ENCODE data around the gene BMERB1.
"Not testable (repeated sequence)": the region's sequence is repeated elsewhere in the genome, so short reads cannot be mapped to it uniquely, and the experiment has no call there.

The BMERB1 gene

DNA sequence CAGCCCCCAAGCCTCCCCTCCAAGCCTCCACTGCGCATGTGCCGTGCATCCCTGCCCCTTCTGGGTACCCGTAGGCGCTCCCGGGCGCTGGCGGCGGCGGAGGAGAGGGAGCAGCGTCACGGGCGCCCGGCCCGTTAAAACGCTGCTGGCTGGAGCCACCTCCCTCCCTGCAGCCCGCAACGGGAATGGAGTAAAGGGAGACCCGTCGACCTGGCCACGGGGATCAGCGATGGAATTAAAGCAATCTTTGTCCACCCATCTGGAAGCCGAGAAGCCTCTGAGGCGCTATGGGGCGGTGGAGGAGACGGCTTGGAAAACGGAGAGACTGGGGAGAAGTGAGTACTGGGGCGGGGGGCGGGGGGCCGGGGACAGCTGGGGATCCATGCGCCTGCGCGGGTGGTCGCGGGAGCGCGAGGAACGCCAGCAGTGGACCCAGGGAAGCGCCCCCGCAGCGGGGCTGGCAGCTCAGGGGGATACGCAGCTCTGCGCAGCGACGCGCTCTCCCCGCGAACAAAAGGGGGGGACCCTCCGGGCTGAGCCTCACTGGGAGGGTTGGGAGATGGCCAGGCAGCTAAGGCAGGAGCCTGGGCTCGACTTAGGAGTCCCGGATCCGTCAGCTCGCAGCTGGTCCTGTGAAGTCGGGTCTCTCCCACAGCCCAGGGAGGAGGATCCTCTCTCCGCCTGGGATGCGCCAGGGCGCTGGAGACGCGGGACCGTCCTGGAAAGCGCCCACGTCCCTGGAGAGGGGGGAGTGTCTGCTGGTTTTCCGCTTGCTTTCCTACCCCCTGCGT lies at the start of gene BMERB1:
TSS of gene BMERB1 (plus strand) at position 164 of the 791 bp plus-strand sequence. CDS start at position 230, 66 bp downstream.
- DNase-seq (ENCODE audit: low read depth): no peak

DNA sequence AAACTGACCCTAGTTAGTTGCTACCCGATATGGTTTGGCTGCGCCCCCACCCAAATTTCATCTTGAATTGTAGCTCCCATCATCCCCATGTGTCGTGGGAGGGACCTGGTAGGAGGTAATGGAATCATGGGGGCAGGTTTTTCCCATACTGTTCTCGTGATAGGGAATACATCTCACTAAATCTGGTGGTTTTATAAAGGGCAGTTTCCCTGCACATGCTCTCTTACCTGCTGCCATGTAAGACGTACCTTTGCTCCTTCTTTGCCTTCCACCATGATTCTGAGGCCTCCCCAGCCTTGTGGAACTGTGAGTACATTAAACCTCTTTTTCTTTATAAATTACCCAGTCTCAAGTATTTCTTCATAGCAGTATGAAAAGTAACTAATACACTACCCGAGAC lies 46.3 kb upstream of the BMERB1 start:
- not testable (repeated sequence) for DNase-seq (ENCODE audit: low read depth)

DNA sequence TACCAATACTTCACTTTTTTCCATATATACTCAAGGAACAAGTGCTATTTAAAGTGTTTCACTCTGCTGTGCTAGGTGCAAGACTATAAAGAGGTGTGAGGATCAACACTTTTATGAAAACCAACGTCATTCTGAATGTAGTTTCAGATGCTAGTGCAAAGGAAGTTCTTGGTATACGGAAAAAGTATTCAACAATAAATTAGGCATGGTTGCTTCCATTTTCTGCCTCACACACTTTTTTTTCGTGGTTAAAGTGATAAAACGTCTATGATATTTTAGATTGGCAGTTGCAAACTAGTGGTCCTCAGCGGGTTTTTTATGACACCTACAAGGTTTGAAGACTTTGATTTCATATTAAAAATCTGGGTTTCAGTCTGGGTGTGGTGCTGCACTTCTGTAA lies 44.5 kb upstream of the BMERB1 start:
- not testable (repeated sequence) for DNase-seq (ENCODE audit: low read depth)

DNA sequence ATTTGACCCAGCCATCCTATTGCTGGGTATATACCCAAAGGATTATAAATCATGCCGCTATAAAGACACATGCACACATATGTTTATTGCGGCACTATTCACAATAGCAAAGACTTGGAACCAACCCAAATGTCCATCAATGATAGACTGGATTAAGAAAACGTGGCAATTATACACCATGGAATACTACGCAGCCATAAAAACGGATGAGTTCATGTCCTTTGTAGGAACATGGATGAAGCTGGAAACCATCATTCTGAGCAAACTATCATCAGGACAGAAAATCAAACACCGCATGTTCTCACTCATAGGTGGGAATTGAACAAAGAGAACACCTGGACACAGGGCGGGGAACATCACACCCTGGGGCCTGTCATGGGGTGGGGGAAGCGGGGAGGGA lies 41.4 kb upstream of the BMERB1 start:
- not testable (repeated sequence) for DNase-seq (ENCODE audit: low read depth)

DNA sequence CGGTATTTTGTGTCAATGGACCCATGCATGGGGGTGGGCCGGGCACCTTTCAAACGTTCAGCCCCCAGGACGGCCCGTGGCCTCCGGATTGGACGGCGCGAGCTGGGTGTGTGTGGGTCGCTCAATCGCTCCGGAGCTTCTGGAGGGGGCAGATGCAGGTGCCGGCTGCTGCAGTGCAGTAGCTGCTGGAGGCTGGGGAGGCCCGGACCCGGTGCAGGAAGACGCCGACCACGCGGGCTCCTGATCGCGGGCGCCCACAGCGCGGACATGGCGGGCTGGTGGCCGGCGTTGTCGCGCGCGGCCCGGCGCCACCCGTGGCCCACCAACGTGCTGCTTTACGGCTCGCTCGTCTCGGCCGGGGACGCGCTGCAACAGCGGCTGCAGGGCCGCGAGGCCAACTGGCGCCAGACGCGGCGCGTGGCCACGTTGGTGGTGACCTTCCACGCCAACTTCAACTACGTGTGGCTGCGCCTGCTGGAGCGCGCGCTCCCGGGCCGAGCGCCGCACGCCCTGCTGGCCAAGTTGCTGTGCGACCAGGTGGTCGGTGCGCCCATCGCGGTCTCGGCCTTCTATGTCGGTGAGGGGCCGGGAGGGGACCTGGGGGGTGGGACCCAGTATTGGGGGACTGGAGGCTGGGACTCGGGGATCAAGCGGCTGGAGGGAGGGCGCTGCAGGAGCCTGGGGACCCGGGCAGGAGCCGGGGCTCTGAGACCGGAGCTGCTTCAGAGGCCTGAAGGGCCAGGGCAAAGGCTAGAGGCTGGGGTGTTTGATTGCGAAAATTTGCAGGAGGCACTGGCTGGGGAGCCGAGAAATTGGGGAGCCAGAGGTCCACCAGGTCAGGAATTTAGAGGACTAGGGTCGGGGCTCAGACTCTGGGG lies 38.5 kb upstream of the BMERB1 start, which contains the start of gene MPV17L:
TSS of gene MPV17L (plus strand) at position 124 of the 878 bp plus-strand sequence. CDS start at position 268, 144 bp downstream.
- not testable (repeated sequence) for DNase-seq (ENCODE audit: low read depth)

DNA sequence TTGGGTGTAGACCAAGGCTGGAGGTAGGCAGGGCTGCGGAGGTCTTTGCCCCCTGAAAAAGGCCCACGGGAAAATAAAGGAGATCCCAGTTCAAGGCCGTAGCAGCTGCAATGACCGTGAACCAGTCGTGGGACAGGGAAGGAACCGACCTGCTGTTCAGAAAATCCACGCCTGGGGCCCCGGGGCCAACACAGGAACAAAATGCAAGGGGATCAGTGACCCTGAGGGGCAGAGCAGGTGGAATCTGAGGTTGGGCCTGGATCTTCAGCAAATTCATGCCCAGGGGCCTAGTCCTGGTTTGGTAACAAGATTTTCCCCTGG lies 37.9 kb upstream of the BMERB1 start:
- DNase-seq (ENCODE audit: low read depth): not testable (repeated sequence)

DNA sequence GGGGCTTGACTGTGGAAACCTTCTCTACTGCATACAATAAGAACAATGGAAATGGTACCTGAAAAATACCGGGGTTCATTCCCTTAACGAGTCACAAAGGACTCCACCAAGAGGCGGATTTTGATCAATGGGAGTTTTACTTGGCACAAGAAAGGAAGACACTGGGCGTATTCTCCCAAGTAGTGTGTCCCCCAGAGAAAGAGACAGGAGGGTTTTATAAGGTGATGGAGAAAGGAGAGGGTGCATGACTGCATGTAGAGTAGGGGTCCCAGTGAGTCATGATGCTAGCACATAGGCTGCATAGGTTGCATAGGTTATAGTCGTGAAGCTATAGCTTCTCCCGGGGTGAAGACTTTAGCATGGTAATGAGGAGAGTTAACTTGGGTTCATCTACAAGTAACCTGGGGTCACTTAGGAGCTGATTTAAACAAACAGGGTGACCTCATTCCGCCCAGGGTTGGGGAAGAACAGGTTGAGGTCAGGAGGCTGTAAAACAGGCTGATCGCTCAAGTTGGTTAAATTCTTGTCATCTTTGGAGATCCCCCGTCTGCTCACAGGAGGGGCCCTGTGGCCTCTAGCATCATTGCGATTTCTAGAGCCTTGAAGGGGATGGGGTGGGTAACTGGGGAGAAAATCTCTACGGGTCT lies 37.3 kb upstream of the BMERB1 start:
- no peak for DNase-seq (ENCODE audit: low read depth)

DNA sequence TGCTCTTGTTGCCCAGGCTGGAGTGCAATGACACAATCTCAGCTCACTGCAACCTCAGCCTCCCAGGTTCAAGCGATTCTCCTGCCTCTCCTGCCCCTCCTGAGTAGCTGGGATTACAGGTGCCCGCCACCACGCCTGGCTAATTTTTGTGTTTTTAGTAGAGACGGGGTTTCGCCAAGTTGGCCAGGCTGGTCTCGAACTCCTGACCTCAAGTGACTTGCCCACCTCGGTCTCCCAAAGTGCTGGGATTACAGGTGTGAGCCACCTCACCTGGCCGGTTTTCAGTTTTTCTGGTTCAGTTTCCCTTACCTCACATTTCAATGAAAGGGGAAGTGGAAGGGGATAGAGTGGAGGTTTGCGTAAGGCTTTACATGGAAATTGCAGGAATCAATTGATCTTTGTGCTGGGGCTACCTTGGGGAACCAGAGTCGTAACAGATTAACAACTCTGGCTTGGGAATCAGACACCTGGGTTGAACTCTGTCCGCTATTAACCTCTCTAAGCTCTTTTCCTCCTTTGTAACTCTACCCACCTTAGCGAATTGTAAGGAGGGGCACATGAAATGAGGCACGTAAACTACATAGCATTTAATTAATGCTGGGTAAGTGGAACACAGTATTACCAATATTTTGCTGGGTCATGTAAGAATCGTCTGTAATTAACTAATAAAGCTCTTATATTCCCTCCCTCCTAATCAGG lies 35.6 kb upstream of the BMERB1 start:
- DNase-seq (ENCODE audit: low read depth): no peak

DNA sequence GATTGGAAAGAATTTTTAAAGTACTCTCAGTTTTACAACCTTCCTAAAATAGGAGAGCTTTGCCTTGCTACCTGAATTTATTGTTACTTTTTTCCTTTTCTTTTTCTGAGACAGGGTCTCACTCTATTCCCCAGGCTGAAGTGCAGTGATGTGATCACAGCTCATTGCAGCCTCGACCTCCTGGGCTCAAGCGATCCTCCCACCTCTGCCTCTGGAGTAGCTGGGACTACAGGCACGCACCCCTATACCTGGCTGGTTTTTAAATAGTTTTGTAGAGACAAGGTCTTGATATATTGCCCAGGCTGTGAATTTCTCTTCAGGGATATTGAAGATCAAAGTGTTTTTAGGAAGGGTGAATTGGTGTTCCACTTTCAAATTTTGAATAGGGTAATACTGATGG lies 35.1 kb upstream of the BMERB1 start:
- no peak for DNase-seq (ENCODE audit: low read depth)

DNA sequence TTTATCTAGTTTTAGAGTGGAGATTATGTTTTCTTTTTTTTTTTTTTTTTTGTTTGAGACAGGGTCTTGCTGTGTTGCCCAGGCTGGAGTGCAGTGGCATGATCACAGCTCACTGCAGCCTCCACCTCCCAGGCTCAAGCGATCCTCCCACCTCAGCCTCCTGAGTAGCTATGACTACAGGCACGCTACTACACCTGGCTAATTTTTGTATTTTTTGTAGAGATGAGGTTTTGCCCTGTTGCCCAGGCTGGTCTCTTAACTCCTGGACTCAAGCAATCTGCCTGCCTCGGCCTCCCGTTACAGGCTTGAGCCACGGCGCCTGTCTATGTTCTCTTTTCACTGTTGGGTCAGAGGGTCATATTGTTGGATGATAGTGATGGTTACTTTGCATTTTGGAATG lies 34.1 kb upstream of the BMERB1 start:
- DNase-seq (ENCODE audit: low read depth): not testable (repeated sequence)

DNA sequence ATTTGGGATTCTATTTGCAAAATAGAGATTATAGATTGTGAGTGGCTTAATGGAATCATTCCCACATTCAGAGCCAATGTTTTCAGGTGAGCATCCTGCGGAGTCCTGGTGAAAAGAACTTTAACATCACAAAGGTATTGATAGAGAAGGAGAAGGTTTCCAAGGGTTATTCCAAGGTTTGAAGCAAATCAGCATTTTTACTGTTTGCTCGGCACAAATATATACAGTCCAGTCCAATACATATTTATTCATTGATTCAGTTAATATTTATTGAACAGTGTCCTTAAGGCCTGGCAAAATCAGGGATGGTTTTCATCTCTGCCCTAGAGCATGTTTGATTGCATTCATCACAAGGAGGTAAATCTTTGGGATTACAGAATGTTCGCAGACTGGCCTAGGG lies 32.4 kb upstream of the BMERB1 start:
- no peak for DNase-seq (ENCODE audit: low read depth)

DNA sequence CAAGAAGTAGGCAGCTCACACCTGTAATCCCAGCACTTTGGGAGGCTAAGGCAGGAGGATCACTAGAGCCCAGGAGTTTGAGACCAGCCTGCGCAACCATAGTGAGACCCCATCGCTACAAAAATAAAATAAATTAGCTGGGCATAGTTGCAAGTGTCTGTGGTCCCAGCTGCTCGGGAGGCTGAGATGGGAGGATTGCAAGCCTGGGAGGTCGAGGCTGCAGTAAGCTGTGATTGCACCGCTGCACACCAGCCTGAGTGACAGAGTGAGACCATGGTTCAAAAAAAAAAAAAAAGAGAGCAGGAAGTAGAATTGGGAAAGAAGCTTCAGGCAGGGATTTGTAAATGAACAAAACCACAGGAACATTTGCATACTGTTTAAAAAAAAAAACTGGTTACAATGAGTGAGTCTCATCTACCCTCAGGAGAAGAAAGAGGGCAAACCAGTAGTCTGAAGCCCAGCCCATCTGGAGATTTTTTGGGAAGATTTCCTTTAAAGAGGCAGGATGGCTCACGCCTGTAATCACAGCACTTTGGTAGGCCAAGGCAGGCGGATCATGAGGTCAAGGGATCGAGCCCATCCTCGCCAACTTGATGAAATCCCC lies 30.9 kb upstream of the BMERB1 start:
- DNase-seq (ENCODE audit: low read depth): no peak

DNA sequence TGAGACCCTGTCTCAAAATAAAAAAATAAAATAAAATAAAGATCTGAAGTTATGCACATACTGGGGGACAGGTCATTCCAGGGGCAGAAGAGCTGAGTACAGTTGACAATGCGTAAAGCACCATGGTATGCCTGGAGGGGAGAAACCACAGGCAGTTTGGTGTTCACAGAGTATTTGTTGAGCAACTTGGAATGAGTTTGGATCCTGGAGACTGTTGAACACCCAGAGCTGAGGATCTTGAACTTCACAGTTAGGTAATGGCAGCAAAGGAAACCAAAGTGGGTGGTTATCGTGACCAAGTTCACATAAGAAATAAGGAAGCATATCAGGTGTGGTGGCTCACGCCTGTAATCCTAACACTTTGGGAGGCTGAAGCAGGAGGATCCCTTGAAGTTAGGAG lies 30.3 kb upstream of the BMERB1 start:
- not testable (repeated sequence) for DNase-seq (ENCODE audit: low read depth)

DNA sequence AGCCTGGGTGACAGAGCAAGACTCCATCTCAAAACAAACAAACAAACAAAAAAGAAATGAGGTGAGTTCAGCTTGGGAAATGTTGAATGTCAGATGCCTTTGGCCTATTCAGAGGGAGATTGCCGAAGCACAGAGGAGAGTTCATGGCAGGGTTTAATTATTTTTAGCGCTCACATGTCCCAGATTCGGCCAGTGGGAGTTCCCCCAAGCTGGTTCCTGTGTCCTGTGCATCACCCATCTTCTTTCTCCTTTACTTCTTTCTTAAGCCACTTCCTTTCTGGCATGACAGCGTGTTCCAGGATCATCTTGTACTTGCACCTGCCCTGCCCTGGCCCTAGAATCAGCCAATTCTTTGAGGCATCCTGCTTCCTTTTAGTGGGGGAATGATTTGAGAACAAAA lies 29.6 kb upstream of the BMERB1 start:
- no peak for DNase-seq (ENCODE audit: low read depth)

DNA sequence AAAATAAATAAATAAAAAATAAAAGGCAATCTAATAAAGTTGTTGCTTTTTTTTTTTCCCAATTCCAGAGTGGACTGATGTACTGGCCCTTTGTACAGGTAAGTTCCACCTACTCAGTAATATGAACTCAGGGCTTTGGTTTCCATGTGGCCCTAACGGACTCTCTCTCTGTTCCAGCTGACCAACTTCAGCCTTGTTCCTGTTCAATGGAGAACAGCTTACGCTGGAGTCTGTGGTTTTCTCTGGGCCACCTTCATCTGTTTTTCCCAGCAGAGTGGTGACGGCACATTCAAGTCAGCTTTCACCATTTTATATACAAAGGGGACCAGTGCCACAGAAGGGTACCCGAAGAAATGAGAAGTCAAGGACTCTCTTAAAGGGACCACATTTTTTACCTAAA lies 26.6 kb upstream of the BMERB1 start:
- DNase-seq (ENCODE audit: low read depth): not testable (repeated sequence)

DNA sequence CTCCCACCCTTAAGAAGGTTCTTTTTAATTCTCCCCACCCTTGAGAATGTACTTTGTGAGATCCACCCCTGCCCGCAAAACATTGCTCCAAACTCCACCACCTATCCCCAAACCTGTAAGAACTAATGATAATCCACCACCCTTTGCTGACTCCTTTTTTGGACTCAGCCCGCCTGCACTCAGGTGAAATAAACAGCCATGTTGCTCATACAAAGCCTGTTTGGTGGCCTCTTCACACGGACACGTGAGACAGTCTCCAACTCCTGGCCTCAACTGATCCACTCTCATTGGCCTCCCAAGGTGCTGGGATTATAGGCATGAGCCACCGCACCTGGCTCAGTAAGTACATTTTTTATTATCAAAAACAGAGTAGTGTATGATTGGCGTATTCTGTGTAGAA lies 24.9 kb upstream of the BMERB1 start:
- DNase-seq (ENCODE audit: low read depth): not testable (repeated sequence)

DNA sequence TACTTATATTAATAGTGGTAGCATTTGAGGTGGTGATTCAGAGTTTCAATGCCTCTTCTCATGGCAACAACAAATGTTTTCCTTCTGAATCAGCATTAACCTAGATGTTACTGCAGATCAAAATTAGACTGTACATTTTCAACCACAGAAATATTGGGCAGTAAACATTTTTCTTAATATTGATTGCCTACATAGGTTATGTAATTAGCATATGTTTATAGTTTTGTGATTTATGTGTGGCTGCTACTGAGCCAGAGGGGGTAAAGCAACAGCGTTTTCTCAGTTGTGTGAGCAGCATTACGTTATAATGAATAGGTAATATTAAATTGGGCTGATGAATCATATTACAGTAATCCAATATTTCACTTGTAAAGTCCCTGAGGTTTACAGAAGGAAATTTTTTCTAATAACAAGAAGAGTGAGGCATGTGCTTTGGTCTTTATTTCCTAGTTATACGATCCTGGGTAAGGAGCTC lies 18.8 kb upstream of the BMERB1 start:
- no peak for DNase-seq (ENCODE audit: low read depth)

DNA sequence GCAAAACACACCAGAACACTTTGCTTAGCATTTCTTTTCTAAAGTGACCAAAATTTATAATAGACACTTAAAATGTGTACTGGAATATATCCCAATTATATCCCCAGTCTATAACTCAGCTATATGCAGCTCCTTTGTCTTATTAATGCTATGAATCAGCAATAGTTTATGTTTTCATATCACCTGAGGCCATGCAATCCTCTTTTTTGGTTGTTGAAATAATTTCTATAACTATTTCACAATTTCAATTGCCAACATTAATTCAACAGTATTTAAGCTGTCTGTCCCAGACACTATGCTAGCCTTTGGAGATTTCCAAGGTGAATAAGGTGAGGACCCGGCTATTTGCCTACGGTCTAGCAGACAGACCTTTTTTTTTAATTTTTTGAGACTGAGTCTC lies 17.2 kb upstream of the BMERB1 start:
- no peak for DNase-seq (ENCODE audit: low read depth)

DNA sequence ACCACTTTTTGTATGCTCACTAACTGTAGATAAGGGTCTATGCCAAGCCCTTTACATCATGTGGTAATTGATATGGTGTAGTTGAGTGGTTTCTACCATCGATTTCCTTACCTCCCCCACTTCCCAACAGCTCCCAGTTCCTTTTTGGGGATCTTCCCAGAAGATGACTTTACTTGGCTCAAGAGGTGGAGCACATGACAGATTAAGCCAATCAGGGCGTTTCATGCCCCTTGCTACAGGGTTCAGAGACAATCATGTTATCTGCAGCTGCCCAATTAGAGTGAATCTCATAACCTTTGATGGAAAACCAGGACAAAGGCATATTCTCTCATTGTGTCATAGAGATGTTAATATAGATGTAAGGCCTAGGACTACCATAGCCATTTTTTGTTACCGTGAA lies 16.2 kb upstream of the BMERB1 start:
- DNase-seq (ENCODE audit: low read depth): no peak

DNA sequence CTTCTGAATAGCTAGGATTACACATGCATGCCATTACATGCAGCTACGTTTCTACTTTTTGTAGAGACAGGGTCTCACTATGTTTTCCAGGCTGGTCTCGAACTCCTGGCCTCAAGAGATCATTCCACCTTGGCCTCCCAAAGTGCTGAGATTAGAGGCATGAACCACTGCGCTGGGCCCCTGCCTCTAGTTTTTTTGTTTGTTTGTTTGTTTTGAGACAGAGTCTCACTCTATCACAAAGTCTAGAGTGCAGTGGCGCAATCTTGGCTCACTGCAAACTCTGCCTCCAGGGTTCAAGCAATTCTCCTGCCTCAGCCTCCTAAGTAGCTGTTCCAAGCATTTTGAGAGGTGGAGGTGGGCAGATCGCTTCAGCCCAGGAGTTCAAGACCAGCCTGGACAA lies 12.7 kb upstream of the BMERB1 start:
- not testable (repeated sequence) for DNase-seq (ENCODE audit: low read depth)

DNA sequence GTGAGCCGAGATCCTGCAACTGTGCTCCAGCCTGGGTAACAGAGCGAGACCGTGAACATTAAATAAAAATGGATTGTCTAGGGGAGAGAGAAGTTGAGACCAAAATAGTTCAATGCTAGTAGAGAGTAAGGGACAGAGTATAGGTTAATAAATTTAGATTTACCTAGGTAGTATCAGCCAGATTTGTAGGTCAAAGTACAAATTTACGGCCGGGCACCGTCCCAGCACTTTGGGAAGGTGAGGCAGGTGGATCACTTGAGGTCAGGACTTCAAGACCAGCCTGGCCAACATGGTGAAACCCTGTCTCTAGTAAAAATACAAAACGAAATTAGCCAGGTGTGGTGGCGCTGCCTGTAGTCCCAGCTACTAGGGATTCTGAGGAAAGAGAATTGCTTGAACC lies 12.2 kb upstream of the BMERB1 start:
- DNase-seq (ENCODE audit: low read depth): no peak
